Measurements from ENCODE around the gene ABHD2.
A peak's percentile ranks its signal among the peaks of the same experiment; 100 is the strongest.

ABHD2 gene

DNA sequence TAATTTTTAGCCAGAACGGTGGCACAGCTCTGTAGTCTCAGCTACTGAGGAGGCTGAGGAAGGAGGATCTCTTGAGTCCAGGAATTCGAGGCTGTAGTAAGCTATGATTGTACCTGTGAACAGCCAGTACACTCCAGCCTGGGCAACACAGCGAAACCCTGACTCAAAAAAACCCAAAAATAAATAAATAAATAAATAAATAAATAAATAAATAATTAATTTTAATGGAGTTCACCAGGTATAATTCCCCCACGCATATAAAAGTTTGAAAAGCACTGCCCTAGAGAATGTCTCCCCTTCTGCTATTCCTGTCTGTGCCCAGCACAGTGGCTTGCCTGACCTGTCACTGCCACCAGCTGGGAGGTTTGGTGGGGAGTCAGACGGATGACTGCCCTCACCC is 137.3 kb downstream of the ABHD2 start (continued):
- TF ChIP-seq ZNF112 (tag by site-specific recombination; IDR thresholded peaks at IDR 0.05) (no peak), ZNF473 (tag by site-specific recombination; IDR thresholded peaks at IDR 0.05) (no peak), ZNF350 (tag by site-specific recombination; IDR thresholded peaks at IDR 0.05) (no peak), ZNF670 (tag by site-specific recombination; IDR thresholded peaks at IDR 0.05; ENCODE audit: low read depth) (no peak), ZSCAN30 (tag by site-specific recombination; IDR thresholded peaks at IDR 0.05) (no peak), ZSCAN23 (tag by site-specific recombination; IDR thresholded peaks at IDR 0.05) (no peak), ZNF660 (tag by site-specific recombination; IDR thresholded peaks at IDR 0.05) (no peak), ZFHX2 (tag by site-specific recombination; conservative IDR thresholded peaks at IDR 0.05) (no peak), ZNF707 (tag by site-specific recombination; IDR thresholded peaks at IDR 0.05) (no peak), ZNF10 (tag by site-specific recombination; IDR thresholded peaks at IDR 0.05) (no peak), ZNF239 (tag by site-specific recombination; IDR thresholded peaks at IDR 0.05) (no peak), HOXC10 (CRISPR knock-in tag; IDR thresholded peaks at IDR 0.05) (no peak), ZNF24 (tag by site-specific recombination; IDR thresholded peaks at IDR 0.05) (no peak), ZNF777 (tag by site-specific recombination; IDR thresholded peaks at IDR 0.05; ENCODE audit: borderline replicate concordance) (no peak), ZNF843 (tag by site-specific recombination; IDR thresholded peaks at IDR 0.05) (no peak), ZNF510 (tag by site-specific recombination; IDR thresholded peaks at IDR 0.05; ENCODE audit: insufficient replicate concordance) (peak; percentile 40), YY1 (tag by site-specific recombination; IDR thresholded peaks at IDR 0.05) (no peak), ZNF211 (tag by site-specific recombination; IDR thresholded peaks at IDR 0.05; ENCODE audit: low read depth) (no peak), ZNF747 (tag by site-specific recombination; IDR thresholded peaks at IDR 0.05) (no peak), ZNF140 (tag by site-specific recombination; IDR thresholded peaks at IDR 0.05) (peak; percentile 55; the same call in 1 of the 2 replicates), ZNF624 (tag by site-specific recombination; IDR thresholded peaks at IDR 0.05) (no peak), ZNF529 (tag by site-specific recombination; IDR thresholded peaks at IDR 0.05; ENCODE audit: insufficient replicate concordance) (peak; percentile 20), ZNF132 (tag by site-specific recombination; IDR thresholded peaks at IDR 0.05; ENCODE audit: borderline replicate concordance) (no peak), ZNF791 (tag by site-specific recombination; IDR thresholded peaks at IDR 0.05) (no peak), KLF9 (tag by site-specific recombination; IDR thresholded peaks at IDR 0.05; ENCODE audit: low read depth) (no peak), ZBTB21 (tag by site-specific recombination; IDR thresholded peaks at IDR 0.05) (0 out of 2 replicates have a peak, but pooled peaks have one; percentile 23), ZNF19 (tag by site-specific recombination; IDR thresholded peaks at IDR 0.05; ENCODE audit: low read depth) (no peak), ZXDB (tag by site-specific recombination; IDR thresholded peaks at IDR 0.05) (peak; percentile 39; the same call in 1 of the 2 replicates), ZNF560 (tag by site-specific recombination; IDR thresholded peaks at IDR 0.05; ENCODE audit: borderline replicate concordance) (0 out of 2 replicates have a peak, but pooled peaks have one; percentile 23), ZNF426 (tag by site-specific recombination; IDR thresholded peaks at IDR 0.05) (peak; percentile 83), ZNF621 (tag by site-specific recombination; IDR thresholded peaks at IDR 0.05) (no peak)
- TF ChIP-seq, protein P1, sequence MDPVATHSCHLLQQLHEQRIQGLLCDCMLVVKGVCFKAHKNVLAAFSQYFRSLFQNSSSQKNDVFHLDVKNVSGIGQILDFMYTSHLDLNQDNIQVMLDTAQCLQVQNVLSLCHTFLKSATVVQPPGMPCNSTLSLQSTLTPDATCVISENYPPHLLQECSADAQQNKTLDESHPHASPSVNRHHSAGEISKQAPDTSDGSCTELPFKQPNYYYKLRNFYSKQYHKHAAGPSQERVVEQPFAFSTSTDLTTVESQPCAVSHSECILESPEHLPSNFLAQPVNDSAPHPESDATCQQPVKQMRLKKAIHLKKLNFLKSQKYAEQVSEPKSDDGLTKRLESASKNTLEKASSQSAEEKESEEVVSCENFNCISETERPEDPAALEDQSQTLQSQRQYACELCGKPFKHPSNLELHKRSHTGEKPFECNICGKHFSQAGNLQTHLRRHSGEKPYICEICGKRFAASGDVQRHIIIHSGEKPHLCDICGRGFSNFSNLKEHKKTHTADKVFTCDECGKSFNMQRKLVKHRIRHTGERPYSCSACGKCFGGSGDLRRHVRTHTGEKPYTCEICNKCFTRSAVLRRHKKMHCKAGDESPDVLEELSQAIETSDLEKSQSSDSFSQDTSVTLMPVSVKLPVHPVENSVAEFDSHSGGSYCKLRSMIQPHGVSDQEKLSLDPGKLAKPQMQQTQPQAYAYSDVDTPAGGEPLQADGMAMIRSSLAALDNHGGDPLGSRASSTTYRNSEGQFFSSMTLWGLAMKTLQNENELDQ (tag by site-specific recombination; IDR thresholded peaks at IDR 0.05; ENCODE audit: low read depth) = no peak
- TF ChIP-seq, protein P2, sequence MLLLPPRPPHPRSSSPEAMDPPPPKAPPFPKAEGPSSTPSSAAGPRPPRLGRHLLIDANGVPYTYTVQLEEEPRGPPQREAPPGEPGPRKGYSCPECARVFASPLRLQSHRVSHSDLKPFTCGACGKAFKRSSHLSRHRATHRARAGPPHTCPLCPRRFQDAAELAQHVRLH (tag by site-specific recombination; IDR thresholded peaks at IDR 0.05) = no peak
- TF ChIP-seq, protein P3, sequence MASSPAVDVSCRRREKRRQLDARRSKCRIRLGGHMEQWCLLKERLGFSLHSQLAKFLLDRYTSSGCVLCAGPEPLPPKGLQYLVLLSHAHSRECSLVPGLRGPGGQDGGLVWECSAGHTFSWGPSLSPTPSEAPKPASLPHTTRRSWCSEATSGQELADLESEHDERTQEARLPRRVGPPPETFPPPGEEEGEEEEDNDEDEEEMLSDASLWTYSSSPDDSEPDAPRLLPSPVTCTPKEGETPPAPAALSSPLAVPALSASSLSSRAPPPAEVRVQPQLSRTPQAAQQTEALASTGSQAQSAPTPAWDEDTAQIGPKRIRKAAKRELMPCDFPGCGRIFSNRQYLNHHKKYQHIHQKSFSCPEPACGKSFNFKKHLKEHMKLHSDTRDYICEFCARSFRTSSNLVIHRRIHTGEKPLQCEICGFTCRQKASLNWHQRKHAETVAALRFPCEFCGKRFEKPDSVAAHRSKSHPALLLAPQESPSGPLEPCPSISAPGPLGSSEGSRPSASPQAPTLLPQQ (tag by site-specific recombination; IDR thresholded peaks at IDR 0.05) = no peak
- TF ChIP-seq, protein P4, sequence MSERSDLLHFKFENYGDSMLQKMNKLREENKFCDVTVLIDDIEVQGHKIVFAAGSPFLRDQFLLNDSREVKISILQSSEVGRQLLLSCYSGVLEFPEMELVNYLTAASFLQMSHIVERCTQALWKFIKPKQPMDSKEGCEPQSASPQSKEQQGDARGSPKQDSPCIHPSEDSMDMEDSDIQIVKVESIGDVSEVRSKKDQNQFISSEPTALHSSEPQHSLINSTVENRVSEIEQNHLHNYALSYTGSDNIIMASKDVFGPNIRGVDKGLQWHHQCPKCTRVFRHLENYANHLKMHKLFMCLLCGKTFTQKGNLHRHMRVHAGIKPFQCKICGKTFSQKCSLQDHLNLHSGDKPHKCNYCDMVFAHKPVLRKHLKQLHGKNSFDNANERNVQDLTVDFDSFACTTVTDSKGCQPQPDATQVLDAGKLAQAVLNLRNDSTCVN (tag by site-specific recombination; optimal IDR thresholded peaks at IDR 0.05) = no peak
- TF ChIP-seq, protein P5, sequence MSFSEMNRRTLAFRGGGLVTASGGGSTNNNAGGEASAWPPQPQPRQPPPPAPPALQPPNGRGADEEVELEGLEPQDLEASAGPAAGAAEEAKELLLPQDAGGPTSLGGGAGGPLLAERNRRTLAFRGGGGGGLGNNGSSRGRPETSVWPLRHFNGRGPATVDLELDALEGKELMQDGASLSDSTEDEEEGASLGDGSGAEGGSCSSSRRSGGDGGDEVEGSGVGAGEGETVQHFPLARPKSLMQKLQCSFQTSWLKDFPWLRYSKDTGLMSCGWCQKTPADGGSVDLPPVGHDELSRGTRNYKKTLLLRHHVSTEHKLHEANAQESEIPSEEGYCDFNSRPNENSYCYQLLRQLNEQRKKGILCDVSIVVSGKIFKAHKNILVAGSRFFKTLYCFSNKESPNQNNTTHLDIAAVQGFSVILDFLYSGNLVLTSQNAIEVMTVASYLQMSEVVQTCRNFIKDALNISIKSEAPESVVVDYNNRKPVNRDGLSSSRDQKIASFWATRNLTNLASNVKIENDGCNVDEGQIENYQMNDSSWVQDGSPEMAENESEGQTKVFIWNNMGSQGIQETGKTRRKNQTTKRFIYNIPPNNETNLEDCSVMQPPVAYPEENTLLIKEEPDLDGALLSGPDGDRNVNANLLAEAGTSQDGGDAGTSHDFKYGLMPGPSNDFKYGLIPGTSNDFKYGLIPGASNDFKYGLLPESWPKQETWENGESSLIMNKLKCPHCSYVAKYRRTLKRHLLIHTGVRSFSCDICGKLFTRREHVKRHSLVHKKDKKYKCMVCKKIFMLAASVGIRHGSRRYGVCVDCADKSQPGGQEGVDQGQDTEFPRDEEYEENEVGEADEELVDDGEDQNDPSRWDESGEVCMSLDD (tag by site-specific recombination; IDR thresholded peaks at IDR 0.05) = no peak

Measured in HEK293 (cell line).